BLaER1 (cell line): ENCODE results near the gene MCF2L.

Experiments used
- H3K27ac ChIP-seq: shearing (Covaris generic); formaldehyde crosslinking; 2 replicates; pipeline ENCODE4 v1.8.1; 2022
- H3K27me3 ChIP-seq: shearing (Covaris generic); formaldehyde crosslinking; 2 replicates; pipeline ENCODE4 v1.8.1; 2022
- H3K36me3 ChIP-seq: shearing (Covaris generic); formaldehyde crosslinking; 2 replicates; pipeline ENCODE4 v1.8.1; 2022
- H3K4me1 ChIP-seq: shearing (Covaris generic); formaldehyde crosslinking; 2 replicates; pipeline ENCODE4 v1.8.1; 2022
- H3K4me2 ChIP-seq: shearing (Covaris generic); formaldehyde crosslinking; 2 replicates; pipeline ENCODE4 v1.8.1; 2022
- H3K4me3 ChIP-seq: shearing (Covaris generic); formaldehyde crosslinking; 2 replicates; pipeline ENCODE4 v1.8.1; 2022
- H3K9ac ChIP-seq: shearing (Covaris generic); formaldehyde crosslinking; 2 replicates; pipeline ENCODE4 v1.8.1; 2022
- H3K9me3 ChIP-seq: shearing (Covaris generic); formaldehyde crosslinking; 2 replicates; pipeline ENCODE4 v1.8.1; 2022
- H4K20me1 ChIP-seq: shearing (Covaris generic); formaldehyde crosslinking; 2 replicates; pipeline ENCODE4 v1.8.1; 2022
- Cebpa-rat ChIP-seq: shearing (Covaris generic); IDR thresholded peaks from 2 replicates; pipeline ENCODE4 v1.8.1; 2022

Gene MCF2L

DNA sequence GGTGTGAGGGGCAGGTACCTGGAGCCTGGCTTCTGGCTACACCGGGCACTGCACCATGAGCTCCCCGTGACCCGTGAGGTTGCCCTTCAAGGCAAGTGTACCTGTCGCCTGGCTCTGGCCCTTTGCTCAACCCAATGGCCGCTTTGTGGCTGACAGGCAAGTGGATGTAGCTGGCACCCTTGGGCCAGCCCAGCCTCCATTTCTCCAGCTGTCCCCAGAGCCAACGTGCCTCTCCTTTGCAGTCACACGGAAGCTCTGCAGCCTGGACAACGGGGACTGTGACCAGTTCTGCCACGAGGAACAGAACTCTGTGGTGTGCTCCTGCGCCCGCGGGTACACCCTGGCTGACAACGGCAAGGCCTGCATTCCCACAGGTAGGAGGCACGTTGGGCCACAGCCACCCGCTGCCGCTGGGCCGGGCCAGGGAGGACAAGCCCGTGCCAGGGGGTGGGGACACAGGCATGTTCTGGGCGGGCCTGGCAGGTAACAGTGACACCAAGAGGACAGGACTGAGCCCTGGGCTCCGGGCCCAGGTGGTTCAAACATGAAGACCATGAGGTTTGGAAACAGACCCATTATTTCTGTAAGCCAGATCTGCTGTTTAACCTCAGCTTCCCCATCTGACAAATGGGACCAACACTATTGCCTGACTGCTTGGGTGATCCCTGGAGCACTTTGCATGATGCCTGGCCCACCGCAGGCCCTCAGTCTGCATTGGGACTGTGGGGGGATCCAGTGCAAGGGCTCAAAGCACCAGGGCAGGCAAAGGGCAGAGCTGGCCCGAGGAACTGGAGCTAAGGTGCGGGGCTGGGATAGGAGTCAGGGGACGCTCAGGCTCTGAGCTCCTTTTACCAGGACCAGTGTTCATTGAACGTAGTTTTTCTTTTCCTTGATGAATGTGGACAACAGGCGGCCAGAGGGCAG, 171.9 kb downstream of the MCF2L start:
- no peak for TF ChIP-seq Cebpa-rat
- H4K20me1 ChIP-seq = no peaks in the 10 kb centered on the region
- H3K36me3 ChIP-seq = no peaks in the 10 kb centered on the region
- H3K27me3 ChIP-seq = no peaks in the 10 kb centered on the region
- H3K27ac ChIP-seq = no peak overlapping the region
- no peak overlapping the region for H3K4me2 ChIP-seq
- no peaks in the 10 kb centered on the region for H3K9me3 ChIP-seq
- H3K4me1 ChIP-seq = no peaks in the 10 kb centered on the region
- H3K4me3 ChIP-seq = no peak overlapping the region
- no peak overlapping the region for H3K9ac ChIP-seq

DNA sequence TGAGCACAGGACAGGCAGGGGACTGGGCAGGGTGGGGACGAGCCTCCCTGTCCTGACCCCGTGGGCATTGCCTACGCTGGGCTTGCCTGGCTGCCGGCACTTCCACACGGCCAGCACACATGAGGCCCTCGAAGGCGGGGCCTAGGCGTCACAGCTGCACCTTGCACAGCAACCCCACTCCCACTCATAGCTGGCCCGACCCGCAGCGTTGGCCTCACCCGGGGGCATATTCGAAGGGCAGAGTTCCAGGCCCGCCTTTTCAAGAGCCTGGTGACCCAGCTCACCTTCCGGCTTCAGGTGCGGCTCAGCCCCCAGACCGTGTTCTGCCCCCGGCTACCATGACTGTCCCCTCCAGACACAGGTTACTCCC, 172.6 kb downstream of the MCF2L start:
- no peaks in the 10 kb centered on the region; the same call in 1 of the 2 replicates for H3K4me1 ChIP-seq
- H3K27me3 ChIP-seq = no peaks in the 10 kb centered on the region
- no peak for TF ChIP-seq Cebpa-rat
- no peaks in the 10 kb centered on the region for H4K20me1 ChIP-seq
- H3K27ac ChIP-seq = no peak overlapping the region
- H3K9me3 ChIP-seq = no peaks in the 10 kb centered on the region
- H3K9ac ChIP-seq = no peak overlapping the region
- no peaks in the 10 kb centered on the region for H3K36me3 ChIP-seq
- no peak overlapping the region for H3K4me2 ChIP-seq
- no peak overlapping the region for H3K4me3 ChIP-seq

DNA sequence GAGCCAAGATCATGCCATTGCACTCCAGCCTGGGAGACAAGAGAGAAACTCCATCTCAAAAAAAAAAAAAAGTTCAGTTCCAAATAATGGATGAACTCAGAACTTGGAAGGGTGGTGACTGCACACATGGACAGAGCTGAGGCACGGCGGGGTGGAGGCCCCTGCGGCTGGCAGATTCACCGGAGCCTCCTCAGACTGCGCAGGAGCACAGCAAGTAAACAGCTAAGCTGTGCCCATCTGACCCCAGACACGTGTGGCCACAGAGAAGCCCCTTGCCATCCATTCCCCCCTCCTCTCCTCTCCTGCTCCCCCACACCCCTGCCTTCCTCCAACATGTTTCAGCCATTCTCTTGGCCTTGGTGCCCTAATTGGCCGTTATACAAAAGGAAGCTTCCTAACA, 173.9 kb downstream of the MCF2L start:
- no peak overlapping the region for H3K27ac ChIP-seq
- H3K9me3 ChIP-seq = no peaks in the 10 kb centered on the region
- no peak overlapping the region for H3K4me3 ChIP-seq
- no peaks in the 10 kb centered on the region; the same call in 1 of the 2 replicates for H3K4me1 ChIP-seq
- no peaks in the 10 kb centered on the region for H3K27me3 ChIP-seq
- H3K36me3 ChIP-seq = no peaks in the 10 kb centered on the region
- H3K4me2 ChIP-seq = no peak overlapping the region
- H4K20me1 ChIP-seq = no peaks in the 10 kb centered on the region
- H3K9ac ChIP-seq = no peak overlapping the region
- no peak for TF ChIP-seq Cebpa-rat

DNA sequence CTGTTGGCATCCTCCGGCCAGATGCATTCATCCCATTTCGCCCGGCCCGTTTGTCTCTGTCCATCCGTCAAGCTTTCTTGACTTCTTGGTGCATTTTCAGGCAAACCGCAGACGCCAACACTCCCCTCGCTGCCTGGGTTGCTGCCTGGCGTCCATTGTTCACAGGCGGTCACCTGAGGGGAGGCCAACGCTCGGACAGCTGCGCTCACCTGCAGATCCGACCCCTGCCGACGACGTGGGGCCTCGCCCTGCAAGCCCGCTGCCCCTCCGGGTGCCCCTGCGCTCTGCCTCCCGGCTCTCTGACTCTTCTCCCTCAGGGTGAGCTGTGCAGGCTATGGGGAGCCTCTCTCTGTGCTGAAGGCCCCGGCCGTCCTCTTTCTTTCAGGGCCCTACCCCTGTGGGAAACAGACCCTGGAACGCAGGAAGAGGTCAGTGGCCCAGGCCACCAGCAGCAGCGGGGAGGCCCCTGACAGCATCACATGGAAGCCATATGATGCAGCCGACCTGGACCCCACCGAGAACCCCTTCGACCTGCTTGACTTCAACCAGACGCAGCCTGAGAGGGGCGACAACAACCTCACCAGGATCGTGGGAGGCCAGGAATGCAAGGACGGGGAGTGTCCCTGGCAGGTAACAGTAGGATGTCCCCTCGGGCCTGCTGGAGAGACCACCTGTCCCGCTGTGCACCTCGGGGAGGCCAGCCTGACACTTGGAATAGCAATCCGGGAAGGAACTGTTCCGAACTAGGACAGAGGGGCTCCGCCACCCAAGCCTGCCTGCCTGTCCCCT, 174.6 kb downstream of the MCF2L start:
- Histone ChIP-seq H3K36me3 (no peaks in the 10 kb centered on the region), H3K4me2 (no peak overlapping the region), H3K27ac (no peak overlapping the region), H3K27me3 (no peaks in the 10 kb centered on the region), H4K20me1 (no peaks in the 10 kb centered on the region), H3K4me3 (no peak overlapping the region), H3K9ac (no peak overlapping the region), H3K4me1 (no peaks in the 10 kb centered on the region; the same call in 1 of the 2 replicates), H3K9me3 (no peaks in the 10 kb centered on the region)
- no peak for TF ChIP-seq Cebpa-rat

DNA sequence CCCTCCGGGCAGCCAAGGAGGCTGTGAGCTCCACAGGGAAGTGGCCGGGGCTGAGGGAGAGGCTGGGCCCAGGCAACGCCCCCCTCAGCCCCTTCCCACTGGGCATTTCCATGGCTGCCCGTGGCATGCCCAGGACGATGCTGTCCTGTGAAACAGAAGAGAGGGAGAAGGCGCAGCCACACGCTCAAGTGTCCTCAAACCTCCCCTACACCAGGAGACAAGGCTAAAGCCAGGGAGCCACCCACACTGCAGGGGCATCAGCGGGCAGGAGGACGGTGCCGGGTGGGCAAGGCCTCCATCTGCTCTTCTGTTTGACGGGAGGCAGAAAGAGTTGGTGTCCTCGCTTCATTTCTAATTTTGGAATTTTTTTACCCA, 175.2 kb downstream of the MCF2L start:
- Histone ChIP-seq H3K4me2 (no peak overlapping the region), H3K4me3 (no peak overlapping the region), H3K4me1 (no peaks in the 10 kb centered on the region; the same call in 1 of the 2 replicates), H3K27ac (no peak overlapping the region), H4K20me1 (no peaks in the 10 kb centered on the region), H3K9me3 (no peaks in the 10 kb centered on the region), H3K9ac (no peak overlapping the region), H3K36me3 (no peaks in the 10 kb centered on the region), H3K27me3 (no peaks in the 10 kb centered on the region)
- no peak for TF ChIP-seq Cebpa-rat

DNA sequence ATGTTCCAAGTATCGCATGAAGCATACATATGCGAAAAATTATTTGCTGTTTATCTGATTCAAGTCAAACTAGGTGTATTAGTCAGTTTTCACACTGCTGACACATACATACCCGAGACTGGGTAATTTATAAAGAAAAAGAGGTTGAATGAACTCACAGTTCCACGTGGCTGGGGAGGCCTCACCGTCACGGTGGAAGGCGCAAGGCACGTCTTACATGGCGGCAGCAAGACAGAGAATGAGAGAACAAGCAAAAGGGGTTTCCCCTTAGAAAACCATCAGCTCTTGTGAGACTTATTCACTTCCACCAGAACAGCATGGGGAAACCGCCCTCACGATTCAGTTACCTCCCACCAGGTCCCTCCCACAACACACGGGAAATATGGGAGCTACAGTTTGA, 176.5 kb downstream of the MCF2L start:
- Histone ChIP-seq H3K9ac (no peak overlapping the region), H3K4me3 (no peak overlapping the region), H3K4me1 (no peaks in the 10 kb centered on the region; the same call in 1 of the 2 replicates), H3K27ac (no peak overlapping the region), H3K9me3 (no peaks in the 10 kb centered on the region), H3K27me3 (no peaks in the 10 kb centered on the region), H3K4me2 (no peak overlapping the region), H4K20me1 (no peaks in the 10 kb centered on the region), H3K36me3 (no peaks in the 10 kb centered on the region)
- no peak for TF ChIP-seq Cebpa-rat

DNA sequence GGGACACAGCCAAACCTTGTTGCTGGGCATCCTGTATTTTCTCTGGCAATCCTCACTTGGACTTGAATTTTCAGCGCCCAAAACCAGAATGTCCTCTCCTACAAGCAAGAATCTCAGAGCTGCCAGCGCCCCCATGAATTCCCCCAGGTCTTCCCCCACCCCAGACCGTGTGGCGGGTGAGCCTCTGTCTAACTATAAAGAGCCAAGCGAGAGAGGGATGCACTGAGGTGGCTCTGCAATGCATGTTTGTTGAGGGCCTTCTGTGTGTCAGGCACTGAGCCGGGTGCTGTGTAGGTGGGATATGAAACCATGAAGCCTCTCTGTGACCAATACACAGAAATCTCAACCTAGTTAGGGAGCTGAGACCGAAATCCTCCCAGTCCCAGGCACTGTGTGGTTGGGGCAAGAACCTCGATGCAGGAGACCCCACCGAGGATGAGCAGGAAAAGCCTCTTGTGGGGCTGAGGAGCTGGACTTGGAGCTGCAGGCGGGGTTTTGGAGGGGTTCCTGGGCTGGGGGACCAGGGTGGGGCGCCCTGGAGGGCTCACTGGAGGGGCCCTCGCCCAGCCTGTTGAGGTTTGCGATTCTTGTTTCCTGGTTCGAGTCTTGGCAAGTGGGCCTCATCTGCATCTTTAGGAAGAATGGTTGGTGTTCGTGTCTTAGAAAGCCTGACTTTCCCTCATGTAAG, 177.0 kb downstream of the MCF2L start:
- Histone ChIP-seq H3K4me2 (no peak overlapping the region), H3K4me1 (no peaks in the 10 kb centered on the region; the same call in 1 of the 2 replicates), H4K20me1 (no peaks in the 10 kb centered on the region)

DNA sequence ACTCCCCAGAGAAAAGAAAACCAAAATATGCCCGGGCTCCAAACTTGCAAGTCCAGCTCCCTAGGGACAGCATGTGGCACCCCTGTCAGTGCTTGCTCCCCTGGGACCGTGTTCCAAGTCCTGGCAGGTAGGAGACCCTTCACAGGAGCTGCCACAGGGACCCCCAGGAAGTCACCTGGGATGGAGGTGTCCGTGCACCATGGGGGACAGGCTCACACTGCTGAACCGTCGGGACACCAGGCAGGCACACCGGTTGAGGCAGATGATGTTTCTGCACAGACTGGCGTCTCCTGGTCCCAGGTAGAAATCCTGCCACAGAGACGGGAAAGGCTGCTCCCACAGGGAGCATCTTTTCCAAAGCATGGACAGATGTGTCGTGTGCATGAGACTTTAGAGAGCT, 177.7 kb downstream of the MCF2L start:
- H3K36me3 ChIP-seq = no peaks in the 10 kb centered on the region
- no peak overlapping the region for H3K4me2 ChIP-seq
- no peaks in the 10 kb centered on the region; the same call in 1 of the 2 replicates for H3K4me1 ChIP-seq
- no peaks in the 10 kb centered on the region for H3K9me3 ChIP-seq
- H4K20me1 ChIP-seq = no peaks in the 10 kb centered on the region
- no peak overlapping the region for H3K9ac ChIP-seq
- H3K4me3 ChIP-seq = no peak overlapping the region
- TF ChIP-seq Cebpa-rat = no peak
- no peak overlapping the region for H3K27ac ChIP-seq
- H3K27me3 ChIP-seq = peaks cover 2% of the 10 kb centered on the region; the same call in 1 of the 2 replicates

More for the DNA sequence above, 177.0 kb downstream of the MCF2L start:
- no peak for TF ChIP-seq Cebpa-rat
- Histone ChIP-seq H3K27ac (no peak overlapping the region), H3K4me3 (no peak overlapping the region), H3K36me3 (no peaks in the 10 kb centered on the region), H3K9ac (no peak overlapping the region), H3K27me3 (no peaks in the 10 kb centered on the region), H3K9me3 (no peaks in the 10 kb centered on the region)

DNA sequence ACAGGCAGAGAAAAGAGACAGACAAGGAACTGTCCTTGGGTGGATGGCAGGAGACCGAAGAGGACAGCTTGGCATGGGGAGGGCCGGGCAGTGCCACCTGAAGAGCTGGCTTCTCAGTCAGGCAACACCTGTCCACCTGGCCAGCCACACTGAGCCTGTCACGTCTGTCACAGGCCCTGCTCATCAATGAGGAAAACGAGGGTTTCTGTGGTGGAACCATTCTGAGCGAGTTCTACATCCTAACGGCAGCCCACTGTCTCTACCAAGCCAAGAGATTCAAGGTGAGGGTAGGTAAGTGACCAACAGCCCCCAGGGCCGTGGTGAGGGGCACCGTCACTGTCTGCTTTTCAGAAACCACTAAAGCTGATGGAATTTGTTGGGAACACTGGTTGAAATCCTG, 178.2 kb downstream of the MCF2L start:
- Histone ChIP-seq H3K4me1 (no peaks in the 10 kb centered on the region; the same call in 1 of the 2 replicates), H3K27ac (no peak overlapping the region), H3K4me2 (no peak overlapping the region), H3K36me3 (no peaks in the 10 kb centered on the region), H3K9ac (no peak overlapping the region), H3K4me3 (no peak overlapping the region), H3K27me3 (peaks cover 7% of the 10 kb centered on the region), H3K9me3 (no peaks in the 10 kb centered on the region), H4K20me1 (no peaks in the 10 kb centered on the region)
- no peak for TF ChIP-seq Cebpa-rat
